Urinary bladder (tissue), 4 donors: ENCODE data around the gene PTPN11. TPM values are rescaled to one million over a fixed set of nuclear protein-coding genes. Genes with fewer than 3 reads are reported as not detected.

Experiments
- DNase-seq: peaks from one replicate; pipeline ENCODE4 v3.0.0-alpha.2; 2015; ENCODE audit errors: extremely low spot score
- H3K27ac ChIP-seq: one replicate; pipeline ENCODE4 v1.5.1; 2013; ENCODE audit warnings: low read depth, mild to moderate bottlenecking, moderate library complexity
- H3K36me3 ChIP-seq: one replicate; pipeline ENCODE4 v1.6.1; 2013; ENCODE audit warnings: mild to moderate bottlenecking, moderate library complexity; ENCODE audit not compliant: insufficient read depth
- H3K4me1 ChIP-seq: one replicate; pipeline ENCODE4 v1.6.1; 2013; ENCODE audit warnings: mild to moderate bottlenecking, moderate library complexity; ENCODE audit not compliant: insufficient read depth
- H3K4me3 ChIP-seq: one replicate; pipeline ENCODE4 v1.5.1; 2013; ENCODE audit warnings: low read depth, low read length
- WGBS: extraction: QIAGEN DNeasy Blood & Tissue Kit; methylation state at CpG from one replicate; pipeline ENCODE4 v1.1.7; 2013; 5-methylcytosine and 5-hydroxymethylcytosine counted together
- polyA plus RNA-seq: library from polyadenylated mRNA; stranded (reverse); fragments of 200-250 nt; gene quantifications from one replicate; pipeline ENCODE4 v1.2.3, GENCODE V29; 2013
- total RNA-seq: library from RNA; depleted of rRNA; stranded (reverse); fragments of >200 nt; gene quantifications from one replicate; pipeline ENCODE4 v1.2.3, GENCODE V29; 2014
- donor health status: healthy with polysubstance abuse.
- donor health status: healthy.

Gene PTPN11
- total and polyA plus RNA-seq, 2 donors: 65.7 to 68.2 TPM

- Histone ChIP-seq H3K36me3 (peaks cover 11% of the 10 kb centered on the region), H3K27ac (no peak overlapping the region), H3K4me1 (no peaks in the 10 kb centered on the region), H3K4me3 (no peak overlapping the region)
- WGBS: 97% methylated on average over 2 of the region's 2 CpGs
- no peak for DNase-seq
These were observed 64.0 kb downstream of the PTPN11 start for GRCh38 chr12:112482733-112483132.

DNA sequence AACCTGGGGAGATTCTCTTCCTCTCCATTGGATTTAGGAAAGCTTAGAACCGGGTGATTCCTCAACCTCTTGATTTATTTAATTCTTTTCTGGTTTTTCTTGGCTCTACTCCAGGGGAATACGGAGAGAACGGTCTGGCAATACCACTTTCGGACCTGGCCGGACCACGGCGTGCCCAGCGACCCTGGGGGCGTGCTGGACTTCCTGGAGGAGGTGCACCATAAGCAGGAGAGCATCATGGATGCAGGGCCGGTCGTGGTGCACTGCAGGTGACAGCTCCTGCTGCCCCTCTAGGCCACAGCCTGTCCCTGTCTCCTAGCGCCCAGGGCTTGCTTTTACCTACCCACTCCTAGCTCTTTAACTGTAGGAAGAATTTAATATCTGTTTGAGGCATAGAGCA lies 67.6 kb downstream of the PTPN11 start:
- Histone ChIP-seq H3K4me1 (no peaks in the 10 kb centered on the region), H3K27ac (no peak overlapping the region), H3K36me3 (peaks cover 14% of the 10 kb centered on the region), H3K4me3 (no peak overlapping the region)
- WGBS: 94% methylated on average over 12 of the region's 12 CpGs
- no peak for DNase-seq

- no peak for DNase-seq
- no peak overlapping the region for H3K4me3 ChIP-seq
- H3K27ac ChIP-seq: no peak overlapping the region
- H3K4me1 ChIP-seq: no peaks in the 10 kb centered on the region
- 73% methylated on average over 6 of the region's 6 CpGs for WGBS
- H3K36me3 ChIP-seq: peaks cover 8% of the 10 kb centered on the region
These were observed 69.6 kb downstream of the PTPN11 start for GRCh38 chr12:112488257-112488876.

GRCh38 chr12:112489456-112489855 lies 70.7 kb downstream of the PTPN11 start:
- H3K27ac ChIP-seq: no peak overlapping the region
- DNase-seq: no peak
- H3K36me3 ChIP-seq: peaks cover 6% of the 10 kb centered on the region
- H3K4me3 ChIP-seq: no peak overlapping the region
- H3K4me1 ChIP-seq: no peaks in the 10 kb centered on the region
- 89% methylated on average over 6 of the region's 6 CpGs for WGBS

DNA sequence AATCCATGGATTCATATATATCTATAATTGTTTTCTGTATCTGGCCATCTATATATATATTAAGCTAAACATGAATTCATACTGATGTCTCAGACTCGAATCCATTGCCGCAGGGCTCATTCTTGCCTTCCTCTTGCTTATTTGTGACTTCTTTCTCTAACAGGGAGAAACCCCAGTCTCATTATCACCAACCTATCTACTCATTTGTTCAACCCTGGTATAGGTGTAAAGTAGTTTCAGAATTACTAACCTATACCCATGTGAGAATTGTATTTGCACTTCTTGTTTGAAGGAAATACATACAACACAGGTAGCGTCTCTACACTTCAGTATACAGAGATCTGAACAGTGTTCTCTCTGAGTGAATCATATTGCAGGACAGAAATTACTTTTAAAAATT lies 77.7 kb downstream of the PTPN11 start:
- no peak overlapping the region for H3K4me3 ChIP-seq
- H3K4me1 ChIP-seq: no peaks in the 10 kb centered on the region
- DNase-seq: no peak
- no peak overlapping the region for H3K27ac ChIP-seq
- peaks cover 2% of the 10 kb centered on the region for H3K36me3 ChIP-seq
- 94% methylated on average over 3 of the region's 3 CpGs for WGBS

DNA sequence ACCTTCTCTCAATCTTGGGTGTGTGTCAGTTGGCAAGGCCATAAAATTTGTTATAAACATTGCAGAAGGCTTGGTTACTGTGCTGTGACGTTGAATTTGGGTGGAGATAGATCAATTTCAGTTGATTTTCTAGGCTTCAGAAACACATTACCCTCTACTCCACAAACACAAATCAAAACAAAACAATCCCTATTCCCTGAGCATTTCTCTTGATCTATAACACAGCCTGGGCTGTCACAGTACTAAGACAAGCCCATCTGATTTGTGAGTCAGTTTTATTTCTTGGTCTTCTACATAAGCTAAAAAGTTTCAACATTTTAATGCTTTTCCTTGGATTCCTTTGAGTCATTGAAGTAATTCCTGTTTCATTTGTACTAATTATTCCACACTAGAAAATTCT lies 79.8 kb downstream of the PTPN11 start:
- WGBS: 76% methylated on average over 1 of the region's 1 CpG
- Histone ChIP-seq H3K36me3 (peaks cover 5% of the 10 kb centered on the region), H3K4me1 (no peaks in the 10 kb centered on the region), H3K4me3 (no peak overlapping the region), H3K27ac (no peak overlapping the region)
- DNase-seq: no peak

DNA sequence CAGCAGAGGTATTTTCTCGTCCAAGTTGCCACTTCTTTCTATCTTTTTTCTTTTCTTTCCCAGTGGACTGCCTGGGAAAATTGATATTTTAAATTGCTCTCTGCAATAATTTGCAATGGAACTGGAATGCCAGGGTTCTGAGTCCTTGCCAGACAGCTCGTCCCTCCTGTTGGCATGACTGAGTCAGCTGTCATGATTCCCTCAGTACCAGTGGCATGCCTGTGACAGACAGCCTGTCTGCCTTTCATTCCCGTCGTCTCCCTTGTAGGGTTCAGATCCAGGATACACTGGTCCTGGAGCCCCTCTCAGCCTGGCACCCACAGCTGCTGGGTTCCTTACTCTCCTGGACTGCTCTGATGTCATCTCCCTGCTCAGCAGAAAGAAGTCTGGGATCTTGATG lies 84.8 kb downstream of the PTPN11 start:
- Histone ChIP-seq H3K36me3 (peaks cover 10% of the 10 kb centered on the region), H3K27ac (no peak overlapping the region), H3K4me3 (no peak overlapping the region), H3K4me1 (no peaks in the 10 kb centered on the region)
- no peak for DNase-seq
- WGBS: 78% methylated on average over 4 of the region's 4 CpGs

GRCh38 chr12:112506513-112507166 lies 87.9 kb downstream of the PTPN11 start:
- Histone ChIP-seq H3K4me3 (no peak overlapping the region), H3K36me3 (peaks cover 10% of the 10 kb centered on the region), H3K4me1 (no peaks in the 10 kb centered on the region), H3K27ac (no peak overlapping the region)
- 98% methylated on average over 6 of the region's 6 CpGs for WGBS
- DNase-seq: no peak

- 74% methylated on average over 2 of the region's 2 CpGs for WGBS
- no peaks in the 10 kb centered on the region for H3K4me1 ChIP-seq
- H3K36me3 ChIP-seq: no peaks in the 10 kb centered on the region
- H3K4me3 ChIP-seq: no peak overlapping the region
- no peak overlapping the region for H3K27ac ChIP-seq
- no peak for DNase-seq
These were observed 94.7 kb downstream of the PTPN11 start for GRCh38 chr12:112513471-112513870.

GRCh38 chr12:112514456-112514855 lies 95.7 kb downstream of the PTPN11 start:
- DNase-seq: no peak
- no peaks in the 10 kb centered on the region for H3K4me1 ChIP-seq
- H3K27ac ChIP-seq: no peak overlapping the region
- H3K4me3 ChIP-seq: no peak overlapping the region
- WGBS: 94% methylated on average over 5 of the region's 5 CpGs
- H3K36me3 ChIP-seq: no peaks in the 10 kb centered on the region

GRCh38 chr12:112514926-112515642 lies 96.3 kb downstream of the PTPN11 start:
- H3K27ac ChIP-seq: no peak overlapping the region
- H3K4me3 ChIP-seq: no peak overlapping the region
- 76% methylated on average over 9 of the region's 9 CpGs for WGBS

GRCh38 chr12:112515868-112516267 lies 97.1 kb downstream of the PTPN11 start:
- DNase-seq: no peak
- no peak overlapping the region for H3K27ac ChIP-seq
- H3K4me3 ChIP-seq: no peak overlapping the region
- no peaks in the 10 kb centered on the region for H3K36me3 ChIP-seq
- H3K4me1 ChIP-seq: no peaks in the 10 kb centered on the region
- 77% methylated on average over 5 of the region's 5 CpGs for WGBS

More at GRCh38 chr12:112514926-112515642, 96.3 kb downstream of the PTPN11 start:
- DNase-seq: no peak
- H3K4me1 ChIP-seq: no peaks in the 10 kb centered on the region
- no peaks in the 10 kb centered on the region for H3K36me3 ChIP-seq

- DNase-seq: no peak
- Histone ChIP-seq H3K27ac (no peak overlapping the region), H3K36me3 (no peaks in the 10 kb centered on the region), H3K4me1 (no peaks in the 10 kb centered on the region), H3K4me3 (no peak overlapping the region)
- 86% methylated on average over 7 of the region's 7 CpGs for WGBS
These were observed 99.1 kb downstream of the PTPN11 start for GRCh38 chr12:112517730-112518364.

GRCh38 chr12:112518365-112518735 lies 99.6 kb downstream of the PTPN11 start:
- Histone ChIP-seq H3K4me1 (no peaks in the 10 kb centered on the region), H3K4me3 (no peak overlapping the region), H3K27ac (no peak overlapping the region), H3K36me3 (no peaks in the 10 kb centered on the region)
- WGBS: 84% methylated on average over 7 of the region's 7 CpGs
- DNase-seq: no peak
